IPS DF 19.7 (cell line): Measurements from ENCODE around the gene LRRTM3.
A peak's percentile ranks its signal among the peaks of the same experiment; 100 is the strongest.

ENCODE experiments used
- DNase-seq: peaks from one replicate; pipeline ENCODE4 v3.0.0-alpha.2; 2013; ENCODE audit warnings: low read depth, low spot score

LRRTM3 gene

DNA sequence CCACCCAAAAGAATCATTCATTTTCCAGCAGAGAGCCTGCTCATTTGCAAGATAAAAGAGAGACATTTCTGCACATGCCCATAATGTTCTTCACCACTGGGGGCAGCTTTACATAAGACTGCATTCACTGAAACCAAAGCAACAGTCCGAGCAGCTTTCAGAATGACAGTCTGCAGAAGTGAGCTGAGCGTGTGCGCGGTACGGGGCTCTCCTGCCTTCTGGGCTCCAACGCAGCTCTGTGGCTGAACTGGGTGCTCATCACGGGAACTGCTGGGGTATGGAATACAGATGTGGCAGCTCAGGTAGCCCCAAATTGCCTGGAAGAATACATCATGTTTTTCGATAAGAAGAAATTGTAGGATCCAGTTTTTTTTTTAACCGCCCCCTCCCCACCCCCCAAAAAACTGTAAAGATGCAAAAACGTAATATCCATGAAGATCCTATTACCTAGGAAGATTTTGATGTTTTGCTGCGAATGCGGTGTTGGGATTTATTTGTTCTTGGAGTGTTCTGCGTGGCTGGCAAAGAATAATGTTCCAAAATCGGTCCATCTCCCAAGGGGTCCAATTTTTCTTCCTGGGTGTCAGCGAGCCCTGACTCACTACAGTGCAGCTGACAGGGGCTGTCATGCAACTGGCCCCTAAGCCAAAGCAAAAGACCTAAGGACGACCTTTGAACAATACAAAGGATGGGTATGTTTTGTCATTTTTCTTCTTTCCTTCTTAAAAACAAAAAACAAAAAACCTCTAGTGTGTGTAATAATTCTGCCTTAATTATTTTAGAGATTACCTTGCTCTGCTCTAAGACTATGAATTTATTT lies at the start of gene LRRTM3:
Gene LRRTM3 (plus strand): TSS at position 141 of the 820 bp plus-strand sequence.
- DNase-seq, result peak; percentile 90

GRCh38 chr10:66877361-66877760 lies 48.5 kb upstream of the LRRTM3 start:
- DNase-seq, result no peak

- no peak for DNase-seq
Measured at GRCh38 chr10:66880292-66880691, 45.5 kb upstream of the LRRTM3 start.

GRCh38 chr10:66880826-66881225 lies 45.0 kb upstream of the LRRTM3 start:
- no peak for DNase-seq

- no peak for DNase-seq
Measured at GRCh38 chr10:66881814-66882213, 44.0 kb upstream of the LRRTM3 start.

GRCh38 chr10:66882271-66882670 lies 43.6 kb upstream of the LRRTM3 start:
- DNase-seq, result no peak

DNA sequence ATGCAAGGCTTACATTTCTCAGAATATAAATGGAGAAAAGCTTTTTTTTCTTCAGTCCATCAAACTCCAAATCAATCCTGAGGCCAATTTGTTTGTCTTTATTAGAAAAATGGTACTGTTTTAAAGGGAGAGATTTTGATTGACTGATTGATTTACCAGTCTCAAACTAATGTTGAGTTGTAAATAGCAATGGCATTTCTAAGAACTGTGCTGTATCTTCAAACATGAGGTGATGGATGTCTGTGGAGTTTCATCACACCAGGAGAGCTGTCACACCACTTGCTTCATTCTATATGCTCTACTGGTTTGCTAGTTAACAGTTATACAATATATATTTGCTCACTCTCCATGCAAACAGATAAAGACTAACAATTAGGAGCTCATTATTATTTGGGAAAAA lies 39.0 kb upstream of the LRRTM3 start:
- DNase-seq, result no peak

DNA sequence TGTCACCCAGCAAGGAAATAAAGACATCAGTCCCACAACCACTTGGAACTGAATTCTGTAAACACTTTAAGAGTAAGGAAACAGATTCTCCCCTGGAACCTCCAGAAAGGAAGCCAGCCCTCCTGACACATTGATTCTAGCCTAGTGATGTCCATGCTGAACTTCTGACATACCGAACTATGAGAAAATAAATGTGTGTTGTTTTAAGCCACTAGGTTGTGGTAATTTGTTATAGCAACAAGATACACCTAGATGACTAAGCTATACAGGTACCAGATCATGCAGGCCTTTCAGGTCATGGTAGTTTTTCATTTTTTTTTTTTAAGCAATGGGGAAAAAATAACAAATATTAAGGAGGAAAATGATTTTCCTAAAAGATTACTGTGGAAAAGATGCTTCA lies 37.6 kb upstream of the LRRTM3 start:
- DNase-seq, result no peak

DNA sequence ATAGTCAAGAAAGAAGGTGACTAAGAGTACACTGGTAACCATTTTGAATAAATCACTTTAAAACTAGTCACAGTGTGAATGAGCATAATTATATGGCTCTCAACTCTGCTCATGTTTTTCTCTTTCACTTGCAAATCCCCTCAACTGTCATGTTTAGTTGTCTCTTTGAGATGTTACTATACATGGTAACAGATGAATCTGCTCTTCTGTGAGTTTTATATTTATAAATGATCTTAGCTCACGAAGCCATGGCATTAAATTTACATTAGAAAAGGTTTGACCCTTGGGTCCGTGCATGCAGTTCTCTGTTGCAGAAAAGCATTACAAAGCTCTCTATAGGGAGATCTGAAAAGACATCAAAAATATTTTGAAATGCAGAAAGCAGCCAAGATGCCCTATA lies 33.0 kb upstream of the LRRTM3 start:
- DNase-seq, result no peak

DNA sequence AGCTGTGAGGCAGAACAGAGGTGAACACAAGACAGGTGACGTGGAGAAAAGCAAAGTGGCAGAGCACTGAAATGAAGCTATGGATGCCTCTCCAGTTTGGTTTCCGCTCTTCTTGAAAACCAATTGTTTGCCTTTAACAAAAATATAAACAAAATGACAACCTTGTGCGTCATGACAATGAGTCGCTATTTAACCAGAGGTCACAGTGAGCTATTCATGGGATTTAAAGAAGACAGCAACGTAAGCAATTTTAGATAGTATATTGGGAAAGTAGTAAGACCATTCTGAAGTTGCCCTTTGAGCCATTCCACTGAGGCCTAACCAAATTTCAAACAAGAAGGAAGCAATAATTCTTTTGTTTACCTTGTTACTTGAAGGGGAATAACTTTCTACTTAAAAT lies 15.2 kb upstream of the LRRTM3 start:
- DNase-seq, result no peak

DNA sequence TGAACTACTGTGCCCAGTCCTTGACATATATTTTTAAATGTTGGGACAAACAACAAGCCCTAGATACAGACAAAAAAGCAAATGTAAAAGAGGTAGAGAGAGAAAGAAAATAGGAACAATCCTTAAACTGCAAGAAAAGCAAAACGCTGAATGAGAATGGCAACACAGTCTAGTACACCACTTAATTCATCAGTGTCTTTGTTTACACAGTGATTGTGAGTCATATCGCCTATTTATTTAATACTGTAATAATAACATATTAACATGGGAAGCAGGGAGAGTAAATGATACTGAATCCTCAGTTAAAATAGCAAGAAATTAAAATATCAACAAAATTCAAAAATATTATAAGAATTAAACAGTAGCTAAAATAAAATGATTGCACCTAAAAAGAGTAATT lies 9.8 kb upstream of the LRRTM3 start:
- no peak for DNase-seq

DNA sequence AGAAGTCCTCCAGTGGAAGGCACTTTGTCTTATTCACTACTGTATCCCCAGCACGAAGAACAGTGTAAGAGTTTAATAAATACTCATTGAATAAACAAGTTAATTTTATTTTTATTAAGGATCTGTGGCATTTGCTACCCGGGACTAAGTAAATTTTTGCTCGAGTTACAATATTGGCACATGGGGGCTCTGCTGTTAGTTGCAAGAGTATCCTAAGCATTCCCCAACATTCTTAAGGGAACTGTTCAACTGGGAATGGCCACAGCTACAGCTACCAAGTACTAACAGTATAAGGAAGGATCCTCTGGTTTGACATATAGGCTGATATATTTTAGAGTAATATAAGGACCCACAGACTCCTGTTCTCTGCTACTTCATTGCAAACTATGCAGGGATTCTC lies 8.7 kb upstream of the LRRTM3 start:
- peak; percentile 30 for DNase-seq

- no peak for DNase-seq
Measured at GRCh38 chr10:66919248-66919647, 6.6 kb upstream of the LRRTM3 start.

- DNase-seq, result no peak
Measured at GRCh38 chr10:66924674-66925345, 1.0 kb upstream of the LRRTM3 start.

DNA sequence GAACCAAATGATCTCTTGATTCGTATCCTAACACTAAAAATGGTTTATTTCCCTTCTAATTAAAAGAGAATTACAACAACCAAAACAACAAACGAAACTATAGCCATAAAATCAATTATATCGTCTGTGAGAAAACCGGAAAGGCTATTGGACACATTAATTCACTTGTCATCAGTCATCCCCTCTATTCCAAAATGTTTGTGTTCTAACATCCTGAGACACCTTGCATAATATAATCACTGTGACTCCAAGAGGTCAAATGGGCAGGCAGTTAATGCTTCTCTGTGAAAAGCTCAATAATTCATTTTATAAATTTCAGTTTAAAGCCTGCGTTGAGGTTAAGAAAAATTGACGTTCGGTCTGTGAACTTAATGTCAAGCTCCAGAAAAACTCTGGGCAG lies 463 bp upstream of the LRRTM3 start:
- no peak for DNase-seq

DNA sequence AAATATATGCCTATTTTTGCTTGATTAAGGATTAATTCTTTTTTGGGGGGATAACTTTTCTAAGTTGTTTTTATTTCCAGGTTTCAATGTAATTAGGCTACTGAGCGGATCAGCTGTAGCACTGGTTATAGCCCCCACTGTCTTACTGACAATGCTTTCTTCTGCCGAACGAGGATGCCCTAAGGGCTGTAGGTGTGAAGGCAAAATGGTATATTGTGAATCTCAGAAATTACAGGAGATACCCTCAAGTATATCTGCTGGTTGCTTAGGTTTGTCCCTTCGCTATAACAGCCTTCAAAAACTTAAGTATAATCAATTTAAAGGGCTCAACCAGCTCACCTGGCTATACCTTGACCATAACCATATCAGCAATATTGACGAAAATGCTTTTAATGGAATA lies 1.0 kb downstream of the LRRTM3 start:
- DNase-seq, result no peak

DNA sequence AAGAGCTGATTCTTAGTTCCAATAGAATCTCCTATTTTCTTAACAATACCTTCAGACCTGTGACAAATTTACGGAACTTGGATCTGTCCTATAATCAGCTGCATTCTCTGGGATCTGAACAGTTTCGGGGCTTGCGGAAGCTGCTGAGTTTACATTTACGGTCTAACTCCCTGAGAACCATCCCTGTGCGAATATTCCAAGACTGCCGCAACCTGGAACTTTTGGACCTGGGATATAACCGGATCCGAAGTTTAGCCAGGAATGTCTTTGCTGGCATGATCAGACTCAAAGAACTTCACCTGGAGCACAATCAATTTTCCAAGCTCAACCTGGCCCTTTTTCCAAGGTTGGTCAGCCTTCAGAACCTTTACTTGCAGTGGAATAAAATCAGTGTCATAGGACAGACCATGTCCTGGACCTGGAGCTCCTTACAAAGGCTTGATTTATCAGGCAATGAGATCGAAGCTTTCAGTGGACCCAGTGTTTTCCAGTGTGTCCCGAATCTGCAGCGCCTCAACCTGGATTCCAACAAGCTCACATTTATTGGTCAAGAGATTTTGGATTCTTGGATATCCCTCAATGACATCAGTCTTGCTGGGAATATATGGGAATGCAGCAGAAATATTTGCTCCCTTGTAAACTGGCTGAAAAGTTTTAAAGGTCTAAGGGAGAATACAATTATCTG lies 1.6 kb downstream of the LRRTM3 start:
- DNase-seq, result no peak

DNA sequence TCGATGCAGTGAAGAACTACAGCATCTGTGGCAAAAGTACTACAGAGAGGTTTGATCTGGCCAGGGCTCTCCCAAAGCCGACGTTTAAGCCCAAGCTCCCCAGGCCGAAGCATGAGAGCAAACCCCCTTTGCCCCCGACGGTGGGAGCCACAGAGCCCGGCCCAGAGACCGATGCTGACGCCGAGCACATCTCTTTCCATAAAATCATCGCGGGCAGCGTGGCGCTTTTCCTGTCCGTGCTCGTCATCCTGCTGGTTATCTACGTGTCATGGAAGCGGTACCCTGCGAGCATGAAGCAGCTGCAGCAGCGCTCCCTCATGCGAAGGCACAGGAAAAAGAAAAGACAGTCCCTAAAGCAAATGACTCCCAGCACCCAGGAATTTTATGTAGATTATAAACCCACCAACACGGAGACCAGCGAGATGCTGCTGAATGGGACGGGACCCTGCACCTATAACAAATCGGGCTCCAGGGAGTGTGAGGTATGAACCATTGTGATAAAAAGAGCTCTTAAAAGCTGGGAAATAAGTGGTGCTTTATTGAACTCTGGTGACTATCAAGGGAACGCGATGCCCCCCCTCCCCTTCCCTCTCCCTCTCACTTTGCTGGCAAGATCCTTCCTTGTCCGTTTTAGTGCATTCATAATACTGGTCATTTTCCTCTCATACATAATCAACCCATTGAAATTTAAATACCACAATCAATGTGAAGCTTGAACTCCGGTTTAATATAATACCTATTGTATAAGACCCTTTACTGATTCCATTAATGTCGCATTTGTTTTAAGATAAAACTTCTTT lies 2.3 kb downstream of the LRRTM3 start:
- DNase-seq, result no peak

DNA sequence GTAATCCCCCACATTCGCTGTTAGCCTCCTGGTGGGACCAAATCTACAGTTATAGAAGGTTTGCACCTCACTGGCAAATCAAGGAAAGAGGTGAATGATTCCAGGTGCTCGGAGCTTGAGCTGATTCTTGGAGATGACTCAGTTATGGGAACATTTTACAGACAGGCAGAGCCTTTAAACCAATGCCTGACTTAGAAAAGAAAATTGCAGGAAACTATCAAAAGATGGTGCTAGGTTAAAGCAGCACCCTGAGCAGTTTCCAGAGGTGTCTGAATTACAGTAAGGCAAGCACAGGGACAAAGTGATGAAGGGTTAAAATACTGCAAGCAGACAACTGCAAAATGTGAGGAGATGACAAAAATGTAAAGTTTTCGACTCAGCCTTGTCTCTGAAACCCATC lies 2.9 kb downstream of the LRRTM3 start:
- DNase-seq, result no peak

- no peak for DNase-seq
Measured at GRCh38 chr10:66929375-66929774, 3.5 kb downstream of the LRRTM3 start.

- no peak for DNase-seq
Measured at GRCh38 chr10:66931340-66931948, 5.6 kb downstream of the LRRTM3 start.
